ENCODE measurements around the gene PTPRN2. TPM values are rescaled to one million over a fixed set of nuclear protein-coding genes. Genes with fewer than 3 reads are reported as not detected.

The PTPRN2 gene
- polyA plus RNA-seq, 1 of the 3 experiments (the other 2 are of a cell fraction), result 4.0 TPM

GRCh38 chr7:158532093-158532627 is 55.5 kb downstream of the PTPRN2 start:
- no peak overlapping the region for H3K27ac ChIP-seq (ENCODE audit: low read depth in 2 of 2, low read length in 1 of 2)
- no peaks in the 10 kb centered on the region for H3K79me2 ChIP-seq (ENCODE audit: insufficient read depth)
- H2AFZ ChIP-seq (ENCODE audit: low read depth), result no peak overlapping the region
- H4K20me1 ChIP-seq (ENCODE audit: insufficient read depth), result no peaks in the 10 kb centered on the region
- WGBS (ENCODE audit: low lambda C conversion rate), result 44% methylated on average over 17 of the region's 17 CpGs
- H3K9me2 ChIP-seq, result no peaks in the 10 kb centered on the region
- no peak for DNase-seq
- no peaks in the 10 kb centered on the region for H3K9me3 ChIP-seq
- TF ChIP-seq POLR2AphosphoS5 (IDR thresholded peaks at IDR 0.05; ENCODE audit: low read depth, low read length), result no peak
- no peak for TF ChIP-seq FOXM1 (IDR thresholded peaks at IDR 0.05; ENCODE audit: low read depth)
- TF ChIP-seq NFIC (IDR thresholded peaks at IDR 0.05; ENCODE audit: borderline replicate concordance), result no peak
- TF ChIP-seq, protein P1, sequence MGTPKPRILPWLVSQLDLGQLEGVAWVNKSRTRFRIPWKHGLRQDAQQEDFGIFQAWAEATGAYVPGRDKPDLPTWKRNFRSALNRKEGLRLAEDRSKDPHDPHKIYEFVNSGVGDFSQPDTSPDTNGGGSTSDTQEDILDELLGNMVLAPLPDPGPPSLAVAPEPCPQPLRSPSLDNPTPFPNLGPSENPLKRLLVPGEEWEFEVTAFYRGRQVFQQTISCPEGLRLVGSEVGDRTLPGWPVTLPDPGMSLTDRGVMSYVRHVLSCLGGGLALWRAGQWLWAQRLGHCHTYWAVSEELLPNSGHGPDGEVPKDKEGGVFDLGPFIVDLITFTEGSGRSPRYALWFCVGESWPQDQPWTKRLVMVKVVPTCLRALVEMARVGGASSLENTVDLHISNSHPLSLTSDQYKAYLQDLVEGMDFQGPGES (IDR thresholded peaks at IDR 0.05; ENCODE audit: low read depth, low read length), result no peak
- TF ChIP-seq, protein P2, sequence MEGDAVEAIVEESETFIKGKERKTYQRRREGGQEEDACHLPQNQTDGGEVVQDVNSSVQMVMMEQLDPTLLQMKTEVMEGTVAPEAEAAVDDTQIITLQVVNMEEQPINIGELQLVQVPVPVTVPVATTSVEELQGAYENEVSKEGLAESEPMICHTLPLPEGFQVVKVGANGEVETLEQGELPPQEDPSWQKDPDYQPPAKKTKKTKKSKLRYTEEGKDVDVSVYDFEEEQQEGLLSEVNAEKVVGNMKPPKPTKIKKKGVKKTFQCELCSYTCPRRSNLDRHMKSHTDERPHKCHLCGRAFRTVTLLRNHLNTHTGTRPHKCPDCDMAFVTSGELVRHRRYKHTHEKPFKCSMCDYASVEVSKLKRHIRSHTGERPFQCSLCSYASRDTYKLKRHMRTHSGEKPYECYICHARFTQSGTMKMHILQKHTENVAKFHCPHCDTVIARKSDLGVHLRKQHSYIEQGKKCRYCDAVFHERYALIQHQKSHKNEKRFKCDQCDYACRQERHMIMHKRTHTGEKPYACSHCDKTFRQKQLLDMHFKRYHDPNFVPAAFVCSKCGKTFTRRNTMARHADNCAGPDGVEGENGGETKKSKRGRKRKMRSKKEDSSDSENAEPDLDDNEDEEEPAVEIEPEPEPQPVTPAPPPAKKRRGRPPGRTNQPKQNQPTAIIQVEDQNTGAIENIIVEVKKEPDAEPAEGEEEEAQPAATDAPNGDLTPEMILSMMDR (IDR thresholded peaks at IDR 0.05), result no peak
- no peak for TF ChIP-seq PBX3 (IDR thresholded peaks at IDR 0.05)
- no peak for TF ChIP-seq SIN3A (IDR thresholded peaks at IDR 0.05; ENCODE audit: borderline replicate concordance, low read depth, low read length)
- no peak for TF ChIP-seq JUND (IDR thresholded peaks at IDR 0.05)
- no peak for TF ChIP-seq SMC3 (IDR thresholded peaks at IDR 0.05; ENCODE audit: low read depth, low read length)
- TF ChIP-seq NRF1 (IDR thresholded peaks at IDR 0.05; ENCODE audit: low read depth, low read length), result no peak
- TF ChIP-seq YY1 (IDR thresholded peaks at IDR 0.05; ENCODE audit: low read depth), result no peak
- TF ChIP-seq GABPA (IDR thresholded peaks at IDR 0.05; ENCODE audit: low read depth), result no peak
- no peak for TF ChIP-seq TAF1 (IDR thresholded peaks at IDR 0.05; ENCODE audit: borderline replicate concordance, low read depth, low read length)
- ChIA-PET POLR2A (no interaction called here), CTCF (interaction anchor here (3.0 kb wide), 1 partner anchor 10 kb away, joined by 15 read pairs; no protein-coding TSS in a partner anchor)
- H3K4me2 ChIP-seq, result no peak overlapping the region
- no peak overlapping the region for H3K9ac ChIP-seq
- peaks cover 0 to 31% of the 10 kb centered on the region in 2 experiments; a peak in 1 of 4 replicates for H3K4me1 ChIP-seq (ENCODE audit: control insufficient read depth in 1 of 2, insufficient read depth in 2 of 2, low read depth in 1 of 2, low read length in 1 of 2)
- no peak overlapping the region for H3K4me3 ChIP-seq (ENCODE audit: low read depth in 2 of 2, low read length in 1 of 2)
- H3K27me3 ChIP-seq (ENCODE audit: insufficient read depth), result no peaks in the 10 kb centered on the region
- H3K36me3 ChIP-seq (replicated peaks in 1 of 2; ENCODE audit: control insufficient read depth in 1 of 2, insufficient read depth in 2 of 2, low read length in 1 of 2), result no peaks in the 10 kb centered on the region
- H3F3A ChIP-seq (replicated peaks; ENCODE audit: insufficient read depth), result no peaks in the 10 kb centered on the region

DNA sequence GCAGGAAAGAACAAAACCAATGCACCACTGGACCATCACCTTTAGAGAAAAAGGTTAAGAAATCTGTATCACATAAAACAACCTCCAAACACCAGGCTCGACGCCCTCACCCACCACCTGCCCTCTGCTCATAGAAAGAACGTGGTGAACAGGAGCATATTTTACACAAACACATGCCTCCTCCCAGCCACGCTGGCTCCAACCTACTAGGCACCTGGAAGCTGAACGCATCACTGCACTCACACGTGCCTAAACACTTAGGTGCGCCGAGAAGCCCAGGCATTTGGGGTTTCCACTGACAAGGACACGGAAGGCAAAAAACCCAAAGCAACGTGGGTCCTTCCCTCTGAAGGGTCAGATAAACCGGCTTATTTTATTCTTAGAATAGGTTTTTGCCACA is 56.0 kb downstream of the PTPRN2 start:
- no peak overlapping the region for H3K27ac ChIP-seq (ENCODE audit: low read depth in 2 of 2, low read length in 1 of 2)
- no peak overlapping the region for H3K4me3 ChIP-seq (ENCODE audit: low read depth in 2 of 2, low read length in 1 of 2)
- no peaks in the 10 kb centered on the region for H3F3A ChIP-seq (replicated peaks; ENCODE audit: insufficient read depth)
- no peaks in the 10 kb centered on the region for H3K9me3 ChIP-seq
- DNase-seq, result no peak
- no peak overlapping the region for H2AFZ ChIP-seq (ENCODE audit: low read depth)
- H3K4me1 ChIP-seq (ENCODE audit: control insufficient read depth in 1 of 2, insufficient read depth in 2 of 2, low read depth in 1 of 2, low read length in 1 of 2), result peaks cover 0 to 31% of the 10 kb centered on the region in 2 experiments; a peak in 1 of 4 replicates
- H3K79me2 ChIP-seq (ENCODE audit: insufficient read depth), result no peaks in the 10 kb centered on the region
- H3K36me3 ChIP-seq (replicated peaks in 1 of 2; ENCODE audit: control insufficient read depth in 1 of 2, insufficient read depth in 2 of 2, low read length in 1 of 2), result no peaks in the 10 kb centered on the region
- POLR2A ChIA-PET, result interaction anchor here (0.5 kb wide), 1 partner anchor 299 kb away, joined by 3 read pairs; no protein-coding TSS in a partner anchor
- H3K9me2 ChIP-seq, result no peaks in the 10 kb centered on the region
- CTCF ChIA-PET, result interaction anchor here (1.1 to 3.0 kb wide), 2 partner anchors 11 to 445 kb away, joined by 3 to 15 read pairs; no protein-coding TSS in a partner anchor
- H3K4me2 ChIP-seq, result no peak overlapping the region
- no peaks in the 10 kb centered on the region for H4K20me1 ChIP-seq (ENCODE audit: insufficient read depth)
- no peak overlapping the region for H3K9ac ChIP-seq
- H3K27me3 ChIP-seq (ENCODE audit: insufficient read depth), result no peaks in the 10 kb centered on the region
- 54% methylated on average over 11 of the region's 11 CpGs for WGBS (ENCODE audit: low lambda C conversion rate)
- TF ChIP-seq RXRA (IDR thresholded peaks at IDR 0.05; ENCODE audit: borderline replicate concordance, low read depth) (no peak), REST (IDR thresholded peaks at IDR 0.05; ENCODE audit: low read depth, low read length) (no peak), EZH2phosphoT487 (IDR thresholded peaks at IDR 0.05; ENCODE audit: borderline replicate concordance, low read depth) (no peak), GABPA (IDR thresholded peaks at IDR 0.05; ENCODE audit: low read depth) (no peak)
- TF ChIP-seq, protein P3, sequence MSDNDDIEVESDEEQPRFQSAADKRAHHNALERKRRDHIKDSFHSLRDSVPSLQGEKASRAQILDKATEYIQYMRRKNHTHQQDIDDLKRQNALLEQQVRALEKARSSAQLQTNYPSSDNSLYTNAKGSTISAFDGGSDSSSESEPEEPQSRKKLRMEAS (IDR thresholded peaks at IDR 0.05; ENCODE audit: low read depth), result no peak
- TF ChIP-seq, protein P4, sequence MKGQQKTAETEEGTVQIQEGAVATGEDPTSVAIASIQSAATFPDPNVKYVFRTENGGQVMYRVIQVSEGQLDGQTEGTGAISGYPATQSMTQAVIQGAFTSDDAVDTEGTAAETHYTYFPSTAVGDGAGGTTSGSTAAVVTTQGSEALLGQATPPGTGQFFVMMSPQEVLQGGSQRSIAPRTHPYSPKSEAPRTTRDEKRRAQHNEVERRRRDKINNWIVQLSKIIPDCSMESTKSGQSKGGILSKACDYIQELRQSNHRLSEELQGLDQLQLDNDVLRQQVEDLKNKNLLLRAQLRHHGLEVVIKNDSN (IDR thresholded peaks at IDR 0.05; ENCODE audit: borderline replicate concordance, low read depth), result no peak
